Measurements from ENCODE around the gene ANKRD13A.
A peak's percentile ranks its signal among the peaks of the same experiment; 100 is the strongest.

ANKRD13A gene

GRCh38 chr12:109952160-109952858 lies 46.9 kb upstream of the ANKRD13A start:
- 97% methylated on average over 11 of the region's 11 CpGs for WGBS
- H3K4me1 ChIP-seq (ENCODE audit: control insufficient read depth, insufficient read depth, low read depth, low read length), result peaks cover 16% of the 10 kb centered on the region
- H2AFZ ChIP-seq (ENCODE audit: low read depth, low read length), result no peak overlapping the region
- H3K79me1 ChIP-seq (replicated peaks; ENCODE audit: low read length, poor library complexity, severe bottlenecking), result peaks cover 1% of the 10 kb centered on the region
- H3K4ac ChIP-seq (ENCODE audit: low read depth in 1 of 2, low read length in 2 of 2), result no peak overlapping the region
- H3K9ac ChIP-seq (ENCODE audit: low read length), result peak overlapping the region; percentile 80
- no peak overlapping the region for H3K23ac ChIP-seq (ENCODE audit: low read length in 2 of 2)
- H2BK5ac ChIP-seq (ENCODE audit: low read depth, low read length, poor library complexity, severe bottlenecking), result peak overlapping the region; percentile 75
- no peak overlapping the region for H2BK15ac ChIP-seq (ENCODE audit: low read depth, poor library complexity, severe bottlenecking)
- no peak for DNase-seq
- H2BK120ac ChIP-seq (ENCODE audit: low read depth, low read length), result no peak overlapping the region
- no peak overlapping the region for H2BK12ac ChIP-seq (ENCODE audit: low read length in 2 of 2)
- H3K27ac ChIP-seq (ENCODE audit: low read length, poor library complexity, severe bottlenecking), result peak overlapping the region; percentile 97
- H3K4me3 ChIP-seq (ENCODE audit: insufficient read depth in 1 of 2, low read depth in 1 of 2, low read length in 2 of 2), result no peak overlapping the region
- H3K9me3 ChIP-seq (ENCODE audit: control insufficient read depth, low read length), result no peaks in the 10 kb centered on the region
- H2AK5ac ChIP-seq (ENCODE audit: low read length, severe bottlenecking), result peak overlapping the region; percentile 53
- no peaks in the 10 kb centered on the region for H3K27me3 ChIP-seq (ENCODE audit: control insufficient read depth in 1 of 2, insufficient read depth in 1 of 2, low read length in 2 of 2)
- no peak overlapping the region for H4K8ac ChIP-seq (ENCODE audit: low read length)
- H3K14ac ChIP-seq (ENCODE audit: low read length in 2 of 2), result no peak overlapping the region
- peak overlapping the region; percentile 71 for H4K91ac ChIP-seq (ENCODE audit: low read length)
- H3K18ac ChIP-seq (ENCODE audit: low read depth in 1 of 2, low read length in 2 of 2), result no peak overlapping the region
- no peak overlapping the region for H3K4me2 ChIP-seq (ENCODE audit: low read length, poor library complexity, severe bottlenecking)
- H3K36me3 ChIP-seq (ENCODE audit: control insufficient read depth in 1 of 2, insufficient read depth in 2 of 2, low read depth in 1 of 2, low read length in 2 of 2), result peaks cover 16 to 71% of the 10 kb centered on the region in 2 experiments

DNA sequence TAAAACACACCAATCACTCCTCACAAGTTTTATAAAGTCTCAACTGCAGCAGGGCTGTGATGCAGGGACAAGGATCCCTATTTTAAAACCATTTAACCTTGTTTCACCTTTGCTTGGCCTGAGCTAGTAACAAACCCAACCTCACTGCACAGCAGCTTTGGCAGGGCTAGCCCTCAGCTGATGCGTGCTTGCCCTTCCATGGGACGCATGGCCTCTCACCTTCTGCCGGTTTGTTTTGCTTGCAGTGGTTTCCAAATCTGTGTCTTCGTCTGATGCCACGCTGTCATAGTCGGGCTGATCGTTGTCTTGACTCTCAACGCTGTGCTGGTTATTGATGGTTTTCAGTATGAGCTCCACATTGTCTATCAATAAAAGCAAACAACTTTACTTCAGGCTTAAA lies 46.4 kb upstream of the ANKRD13A start:
- peak overlapping the region in 1 of 2 experiments; percentile 66 for H3K14ac ChIP-seq (ENCODE audit: low read length in 2 of 2)
- H3K36me3 ChIP-seq (ENCODE audit: control insufficient read depth in 1 of 2, insufficient read depth in 2 of 2, low read depth in 1 of 2, low read length in 2 of 2), result peaks cover 16 to 68% of the 10 kb centered on the region in 2 experiments
- H3K79me1 ChIP-seq (replicated peaks; ENCODE audit: low read length, poor library complexity, severe bottlenecking), result peaks cover 1% of the 10 kb centered on the region
- peaks cover 16% of the 10 kb centered on the region for H3K4me1 ChIP-seq (ENCODE audit: control insufficient read depth, insufficient read depth, low read depth, low read length)
- peak overlapping the region in 1 of 2 experiments; percentile 4 for H3K4ac ChIP-seq (ENCODE audit: low read depth in 1 of 2, low read length in 2 of 2)
- no peak overlapping the region for H4K8ac ChIP-seq (ENCODE audit: low read length)
- H2AFZ ChIP-seq (ENCODE audit: low read depth, low read length), result no peak overlapping the region
- no peak overlapping the region for H2BK5ac ChIP-seq (ENCODE audit: low read depth, low read length, poor library complexity, severe bottlenecking)
- peak overlapping the region; percentile 80 for H3K9ac ChIP-seq (ENCODE audit: low read length)
- no peak overlapping the region for H3K18ac ChIP-seq (ENCODE audit: low read depth in 1 of 2, low read length in 2 of 2)
- H2BK12ac ChIP-seq (ENCODE audit: low read length in 2 of 2), result no peak overlapping the region
- H3K23ac ChIP-seq (ENCODE audit: low read length in 2 of 2), result no peak overlapping the region
- whole genome bisulfite sequencing, result 99% methylated on average over 8 of the region's 8 CpGs
- no peak overlapping the region for H3K4me3 ChIP-seq (ENCODE audit: insufficient read depth in 1 of 2, low read depth in 1 of 2, low read length in 2 of 2)
- peak overlapping the region; percentile 97 for H3K27ac ChIP-seq (ENCODE audit: low read length, poor library complexity, severe bottlenecking)
- no peak for DNase-seq
- no peak overlapping the region for H4K91ac ChIP-seq (ENCODE audit: low read length)
- peak overlapping the region; percentile 53 for H2AK5ac ChIP-seq (ENCODE audit: low read length, severe bottlenecking)
- no peak overlapping the region for H2BK15ac ChIP-seq (ENCODE audit: low read depth, poor library complexity, severe bottlenecking)
- H3K4me2 ChIP-seq (ENCODE audit: low read length, poor library complexity, severe bottlenecking), result no peak overlapping the region
- no peaks in the 10 kb centered on the region for H3K9me3 ChIP-seq (ENCODE audit: control insufficient read depth, low read length)
- no peak overlapping the region for H2BK120ac ChIP-seq (ENCODE audit: low read depth, low read length)
- no peaks in the 10 kb centered on the region for H3K27me3 ChIP-seq (ENCODE audit: control insufficient read depth in 1 of 2, insufficient read depth in 1 of 2, low read length in 2 of 2)

- Histone ChIP-seq H3K18ac (ENCODE audit: low read depth in 1 of 2, low read length in 2 of 2) (no peak overlapping the region), H2BK15ac (ENCODE audit: low read depth, poor library complexity, severe bottlenecking) (no peak overlapping the region), H2AK5ac (ENCODE audit: low read length, severe bottlenecking) (no peak overlapping the region), H3K4ac (ENCODE audit: low read depth in 1 of 2, low read length in 2 of 2) (no peak overlapping the region), H3K4me3 (ENCODE audit: insufficient read depth in 1 of 2, low read depth in 1 of 2, low read length in 2 of 2) (no peak overlapping the region), H2BK12ac (ENCODE audit: low read length in 2 of 2) (no peak overlapping the region), H2BK5ac (ENCODE audit: low read depth, low read length, poor library complexity, severe bottlenecking) (no peak overlapping the region), H3K27me3 (ENCODE audit: control insufficient read depth in 1 of 2, insufficient read depth in 1 of 2, low read length in 2 of 2) (no peaks in the 10 kb centered on the region), H3K4me2 (ENCODE audit: low read length, poor library complexity, severe bottlenecking) (no peak overlapping the region), H2BK120ac (ENCODE audit: low read depth, low read length) (no peak overlapping the region), H3K79me1 (replicated peaks; ENCODE audit: low read length, poor library complexity, severe bottlenecking) (peaks cover 1% of the 10 kb centered on the region), H2AFZ (ENCODE audit: low read depth, low read length) (no peak overlapping the region), H3K23ac (ENCODE audit: low read length in 2 of 2) (no peak overlapping the region), H3K4me1 (ENCODE audit: control insufficient read depth, insufficient read depth, low read depth, low read length) (peaks cover 14% of the 10 kb centered on the region), H4K91ac (ENCODE audit: low read length) (no peak overlapping the region), H3K9ac (ENCODE audit: low read length) (no peak overlapping the region), H3K36me3 (ENCODE audit: control insufficient read depth in 1 of 2, insufficient read depth in 2 of 2, low read depth in 1 of 2, low read length in 2 of 2) (peaks cover 14 to 64% of the 10 kb centered on the region in 2 experiments), H3K27ac (ENCODE audit: low read length, poor library complexity, severe bottlenecking) (no peak overlapping the region), H3K9me3 (ENCODE audit: control insufficient read depth, low read length) (no peaks in the 10 kb centered on the region), H3K14ac (ENCODE audit: low read length in 2 of 2) (no peak overlapping the region), H4K8ac (ENCODE audit: low read length) (no peak overlapping the region)
- DNase-seq, result no peak
- WGBS, result 99% methylated on average over 4 of the region's 5 CpGs
Observed at GRCh38 chr12:109953656-109954055, 45.6 kb upstream of the ANKRD13A start.

- Histone ChIP-seq H3K4me2 (ENCODE audit: low read length, poor library complexity, severe bottlenecking) (no peak overlapping the region), H3K4ac (ENCODE audit: low read depth in 1 of 2, low read length in 2 of 2) (no peak overlapping the region), H3K23ac (ENCODE audit: low read length in 2 of 2) (no peak overlapping the region), H4K91ac (ENCODE audit: low read length) (no peak overlapping the region), H3K79me1 (replicated peaks; ENCODE audit: low read length, poor library complexity, severe bottlenecking) (peaks cover 10% of the 10 kb centered on the region), H3K9me3 (ENCODE audit: control insufficient read depth, low read length) (no peaks in the 10 kb centered on the region), H3K36me3 (ENCODE audit: control insufficient read depth in 1 of 2, insufficient read depth in 2 of 2, low read depth in 1 of 2, low read length in 2 of 2) (peaks cover 17 to 63% of the 10 kb centered on the region in 2 experiments), H3K27me3 (ENCODE audit: control insufficient read depth in 1 of 2, insufficient read depth in 1 of 2, low read length in 2 of 2) (no peaks in the 10 kb centered on the region), H3K27ac (ENCODE audit: low read length, poor library complexity, severe bottlenecking) (no peak overlapping the region), H2BK12ac (ENCODE audit: low read length in 2 of 2) (no peak overlapping the region), H2BK120ac (ENCODE audit: low read depth, low read length) (no peak overlapping the region), H3K18ac (ENCODE audit: low read depth in 1 of 2, low read length in 2 of 2) (no peak overlapping the region), H2AK5ac (ENCODE audit: low read length, severe bottlenecking) (no peak overlapping the region), H2AFZ (ENCODE audit: low read depth, low read length) (no peak overlapping the region), H3K4me1 (ENCODE audit: control insufficient read depth, insufficient read depth, low read depth, low read length) (peaks cover 4% of the 10 kb centered on the region), H2BK15ac (ENCODE audit: low read depth, poor library complexity, severe bottlenecking) (no peak overlapping the region), H4K8ac (ENCODE audit: low read length) (no peak overlapping the region), H3K4me3 (ENCODE audit: insufficient read depth in 1 of 2, low read depth in 1 of 2, low read length in 2 of 2) (no peak overlapping the region), H3K14ac (ENCODE audit: low read length in 2 of 2) (no peak overlapping the region), H2BK5ac (ENCODE audit: low read depth, low read length, poor library complexity, severe bottlenecking) (no peak overlapping the region), H3K9ac (ENCODE audit: low read length) (no peak overlapping the region)
- no peak for DNase-seq
- WGBS, result 100% methylated on average over 7 of the region's 7 CpGs
Observed at GRCh38 chr12:109958374-109958773, 40.9 kb upstream of the ANKRD13A start.

Data from mesenchymal stem cell (in vitro differentiated cells and primary cell).